Right lung (tissue), 5 donors: Measurements from ENCODE around the gene CPED1. TPM values are rescaled to one million over a fixed set of nuclear protein-coding genes. Genes with fewer than 3 reads are reported as not detected.
"Not testable (repeated sequence)": the region's sequence is repeated elsewhere in the genome, so short reads cannot be mapped to it uniquely, and the experiment has no call there.

Experiments
- DNase-seq, 2 donors: peaks; one replicate each; pipeline ENCODE4 v3.0.0-alpha.2; 2013
- polyA plus RNA-seq, 5 donors: library from polyadenylated mRNA; unstranded; fragments of 120-200 nt; gene quantifications; one replicate each; pipeline versions ENCODE4 v1.2.1 to v1.2.3, GENCODE V29; 2013; ENCODE audit warnings: inconsistent platforms in 1 of 5, low replicate concordance in 1 of 5; ENCODE audit not compliant: insufficient read length in 5 of 5, insufficient read depth in 1 of 5

CPED1 gene
- polyA plus RNA-seq, 5 donors: 11.1 to 34.2 (median 25.8) TPM

DNA sequence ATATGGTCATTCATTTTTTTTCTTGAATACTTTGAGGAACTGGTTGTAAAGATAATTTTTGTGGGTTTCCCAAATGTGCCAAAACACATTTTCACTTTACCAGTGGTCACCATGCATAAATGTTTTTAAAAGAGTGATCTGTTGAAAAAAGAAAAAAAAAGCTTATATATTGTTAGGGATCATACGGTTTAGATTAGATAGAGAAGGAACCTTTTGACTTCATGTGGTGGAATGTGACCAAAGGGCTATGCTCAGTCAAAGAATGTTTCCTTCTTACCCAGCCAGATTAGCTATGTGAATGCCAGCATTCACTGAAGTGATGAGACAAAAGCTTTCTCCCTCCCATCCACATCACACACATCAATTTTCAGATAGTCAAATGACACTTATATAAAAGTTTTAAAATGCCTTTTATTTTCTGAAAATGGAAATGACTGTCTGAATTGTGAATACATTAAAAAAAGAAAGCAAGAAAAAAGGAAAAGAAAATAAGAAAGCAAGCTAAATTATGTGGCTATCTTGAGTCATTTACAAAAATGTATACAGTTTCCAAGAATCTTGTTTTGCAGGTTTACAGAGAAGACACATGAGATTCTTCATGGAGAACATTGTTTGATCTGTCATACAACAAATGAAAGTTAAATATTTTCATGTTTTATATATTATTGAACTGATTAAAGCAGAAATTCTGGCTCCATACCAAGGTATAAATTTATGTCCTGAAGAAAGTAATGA is 8.6 kb upstream of the CPED1 start:
- no peak for DNase-seq

DNA sequence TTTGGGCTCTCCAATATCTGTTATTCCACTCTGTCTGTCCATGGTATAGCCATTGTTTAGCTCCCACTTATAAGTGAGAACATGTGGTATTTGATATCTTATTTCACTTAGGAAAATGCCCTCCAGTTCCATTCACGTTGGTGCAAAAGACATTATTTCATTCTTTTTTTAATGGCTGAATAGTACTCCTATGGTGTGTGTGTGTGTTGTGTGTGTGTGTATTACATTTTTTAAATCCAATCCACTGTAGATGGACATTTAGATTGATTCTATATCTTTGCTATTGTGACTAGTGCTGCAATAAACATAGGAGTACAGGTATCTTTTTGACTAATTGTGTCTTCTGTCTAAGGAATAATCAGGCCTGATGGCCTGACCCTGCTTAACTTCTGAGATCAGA is 7.4 kb upstream of the CPED1 start:
- DNase-seq: no peak

DNA sequence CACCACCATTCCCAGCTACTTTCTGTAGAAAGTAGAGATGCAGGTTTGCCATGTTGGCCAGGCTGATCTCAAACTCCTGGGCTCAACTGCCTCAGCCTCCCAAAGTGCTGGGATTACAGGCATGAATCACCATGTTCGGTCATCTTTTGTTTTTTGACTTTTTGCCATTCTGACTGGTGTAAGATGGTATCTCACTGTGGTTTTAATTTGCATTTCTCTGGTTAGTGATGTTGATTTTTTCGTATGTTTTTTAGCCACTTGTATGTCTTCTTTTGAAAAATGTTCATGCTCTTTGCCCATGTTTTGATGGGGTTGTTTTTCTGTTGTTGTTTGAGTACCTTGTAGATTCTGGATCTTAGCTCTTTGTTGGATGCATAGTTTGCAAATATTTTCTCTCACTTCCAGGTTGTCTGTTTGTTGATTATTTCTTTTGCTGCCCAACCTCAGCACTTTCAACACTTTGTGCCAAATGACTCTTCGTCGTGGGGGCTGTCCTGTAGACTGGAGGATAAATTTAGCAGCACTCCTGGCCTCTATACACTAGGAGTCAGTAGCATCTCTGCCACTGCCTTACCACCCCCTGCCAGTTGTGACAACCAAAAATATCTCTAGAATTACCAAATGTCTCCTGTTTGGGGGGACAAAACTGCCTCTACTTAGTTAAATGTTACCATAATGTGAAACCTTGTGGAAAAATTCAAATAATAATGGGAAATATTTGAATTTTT is 6.5 kb upstream of the CPED1 start:
- DNase-seq: no peak

DNA sequence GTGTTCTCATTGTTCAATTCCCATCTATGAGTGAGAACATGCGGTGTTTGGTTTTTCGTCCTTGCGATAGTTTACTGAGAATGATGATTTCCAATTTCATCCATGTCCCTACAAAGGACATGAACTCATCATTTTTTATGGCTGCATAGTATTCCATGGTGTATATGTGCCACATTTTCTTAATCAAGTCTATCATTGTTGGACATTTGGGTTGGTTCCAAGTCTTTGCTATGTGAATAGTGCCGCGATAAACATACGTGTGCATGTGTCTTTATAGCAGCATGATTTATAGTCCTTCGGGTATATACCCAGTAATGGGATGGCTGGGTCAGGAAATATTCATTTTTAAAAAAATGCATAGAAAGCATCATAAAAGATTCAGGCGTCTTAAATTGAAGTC is 4.9 kb upstream of the CPED1 start:
- DNase-seq: not testable (repeated sequence)

DNA sequence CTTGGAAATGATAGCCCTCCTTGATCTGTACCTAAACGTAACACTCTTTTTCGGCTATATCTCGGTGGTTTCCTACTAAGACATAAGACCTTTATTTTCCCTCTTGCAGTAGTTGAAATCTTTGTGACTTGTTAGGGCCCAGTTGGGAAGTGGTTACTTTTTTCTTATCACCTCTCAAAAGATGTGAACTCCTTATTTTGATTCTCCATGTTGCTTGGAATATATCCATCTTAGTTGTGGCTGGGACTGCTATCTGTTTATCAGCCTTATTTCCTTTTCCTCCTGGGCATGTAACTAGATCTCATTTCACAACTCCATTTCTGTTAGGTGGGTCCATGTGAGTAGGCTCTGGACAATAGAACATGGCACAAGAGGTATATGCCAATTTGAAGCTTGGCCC is 4.1 kb upstream of the CPED1 start:
- DNase-seq: no peak

DNA sequence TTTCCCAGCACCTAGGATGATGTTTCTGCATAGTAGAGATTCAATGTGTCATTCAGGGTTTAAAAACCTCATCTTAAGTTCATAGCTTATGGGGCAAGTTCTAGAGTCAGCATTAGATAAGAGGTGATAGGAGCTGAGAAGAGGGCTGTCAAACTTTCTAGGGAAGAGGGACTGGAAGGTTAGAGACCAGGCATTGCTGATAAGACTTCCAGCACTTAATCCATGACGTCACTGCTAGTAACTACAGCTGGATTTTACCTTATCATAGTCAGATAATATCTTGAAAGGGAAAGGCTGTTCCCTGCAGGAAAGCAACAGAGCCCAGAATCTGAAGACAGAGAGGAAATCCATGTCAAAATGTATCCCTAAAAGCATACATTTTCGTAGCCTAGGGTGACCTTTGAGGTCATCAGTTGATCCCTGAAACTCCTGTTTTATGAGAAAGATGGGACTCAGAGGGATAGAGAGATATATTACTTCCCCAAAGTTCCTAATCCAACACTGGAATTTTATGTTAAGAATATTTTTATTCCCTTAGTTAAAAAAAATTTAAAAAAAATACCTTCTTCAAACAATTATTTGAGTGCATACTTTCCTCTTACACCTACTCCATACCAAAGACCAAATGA is 3.3 kb upstream of the CPED1 start:
- no peak for DNase-seq

DNA sequence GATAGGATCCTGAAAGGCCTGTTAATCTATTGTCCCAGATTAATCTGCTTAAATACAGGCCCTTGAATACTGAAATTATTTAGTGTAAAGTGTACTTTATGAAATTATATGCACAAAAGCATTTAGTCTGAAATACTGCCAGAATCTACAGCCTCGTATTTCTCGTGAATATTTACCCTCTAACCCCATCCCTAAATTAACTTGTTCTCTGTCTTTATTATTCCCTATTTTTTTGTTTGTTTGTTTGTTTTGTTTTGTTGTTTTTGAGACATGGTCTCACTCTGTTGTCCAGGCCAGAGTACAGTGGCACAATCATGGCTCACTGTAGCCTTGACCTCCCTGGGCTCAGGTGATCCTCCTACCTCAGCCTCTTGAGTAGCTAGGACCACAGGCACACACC is 2.7 kb upstream of the CPED1 start:
- no peak for DNase-seq

DNA sequence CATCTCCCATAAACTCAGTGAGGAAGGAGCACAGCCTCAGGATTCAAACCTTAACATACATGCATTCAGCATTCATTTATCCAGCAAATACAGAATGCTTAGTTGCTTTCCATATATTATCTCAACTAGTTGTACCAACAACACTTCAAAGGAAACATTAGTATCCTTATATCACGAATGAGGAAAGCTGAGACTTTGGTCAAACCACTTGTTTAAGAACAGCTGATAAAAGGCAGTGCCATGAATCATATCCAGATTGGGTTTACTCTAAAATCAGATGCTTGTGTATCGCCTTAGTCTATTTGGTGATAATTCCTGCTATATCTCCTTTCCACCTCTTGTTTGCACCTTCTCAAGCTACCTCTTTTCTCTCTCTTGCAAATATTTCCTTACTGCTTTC is 1.9 kb upstream of the CPED1 start:
- DNase-seq: no peak

DNA sequence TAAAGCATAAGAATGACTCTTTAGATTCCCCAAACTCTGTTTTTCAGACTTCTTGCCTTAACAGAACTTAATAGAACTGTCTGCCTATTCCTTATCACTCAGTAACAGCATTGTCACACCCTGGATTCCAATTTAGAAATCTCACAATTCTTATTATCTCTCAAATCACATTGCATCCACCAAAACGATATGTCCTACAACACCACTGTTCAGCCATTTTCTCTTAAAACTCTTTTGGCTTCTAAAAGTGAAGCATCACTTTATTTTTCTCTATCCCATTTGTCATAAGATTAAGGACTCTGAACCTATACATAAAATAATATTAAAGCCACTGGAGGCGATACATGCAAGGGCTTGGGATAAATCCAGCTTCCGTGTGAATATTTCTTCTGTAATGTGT is 1.2 kb upstream of the CPED1 start:
- DNase-seq: no peak

DNA sequence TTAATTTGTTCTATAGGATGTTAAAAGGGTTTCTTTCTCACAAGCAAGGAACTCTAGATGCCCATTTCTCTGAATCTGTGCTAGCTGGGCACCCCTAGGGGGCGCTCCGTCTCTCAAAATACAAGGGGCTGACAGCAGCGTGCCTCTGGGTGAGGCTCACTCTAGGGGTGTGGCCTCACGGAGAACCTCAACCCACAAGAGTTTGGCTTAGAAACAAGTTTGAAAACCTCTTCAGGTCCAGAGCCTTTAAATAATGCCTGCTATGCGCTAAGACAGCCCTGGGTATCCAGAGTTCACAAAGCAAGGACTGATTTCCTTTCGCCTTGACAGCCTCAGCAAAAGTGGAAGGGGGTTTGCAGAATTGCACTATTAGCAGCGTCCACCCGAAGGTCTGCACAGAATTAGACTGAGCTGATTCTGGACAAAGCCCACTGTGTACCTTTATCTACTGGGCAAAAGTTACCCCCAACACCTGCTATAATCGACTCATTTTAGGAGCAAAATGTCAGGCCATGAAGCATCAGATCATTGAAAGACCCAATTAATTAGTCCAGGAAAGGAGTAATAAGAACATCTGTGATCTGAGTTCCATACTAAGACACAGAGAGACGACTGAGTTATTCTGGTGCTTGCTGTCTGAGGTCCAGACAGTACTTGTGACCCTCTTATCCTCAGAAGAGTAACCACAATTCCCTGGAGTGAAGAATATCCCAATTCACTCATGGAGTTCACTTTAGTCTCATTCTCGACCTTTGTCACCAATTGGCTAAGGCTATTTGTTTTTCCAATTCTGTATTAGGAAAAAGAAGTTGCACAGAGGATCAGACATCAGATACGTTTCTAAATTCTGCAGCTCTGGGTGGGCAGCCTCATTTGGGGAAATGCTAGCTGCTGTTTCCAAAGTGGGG is 574 bp upstream of the CPED1 start:
- peak; percentile 88 to 91 for DNase-seq

DNA sequence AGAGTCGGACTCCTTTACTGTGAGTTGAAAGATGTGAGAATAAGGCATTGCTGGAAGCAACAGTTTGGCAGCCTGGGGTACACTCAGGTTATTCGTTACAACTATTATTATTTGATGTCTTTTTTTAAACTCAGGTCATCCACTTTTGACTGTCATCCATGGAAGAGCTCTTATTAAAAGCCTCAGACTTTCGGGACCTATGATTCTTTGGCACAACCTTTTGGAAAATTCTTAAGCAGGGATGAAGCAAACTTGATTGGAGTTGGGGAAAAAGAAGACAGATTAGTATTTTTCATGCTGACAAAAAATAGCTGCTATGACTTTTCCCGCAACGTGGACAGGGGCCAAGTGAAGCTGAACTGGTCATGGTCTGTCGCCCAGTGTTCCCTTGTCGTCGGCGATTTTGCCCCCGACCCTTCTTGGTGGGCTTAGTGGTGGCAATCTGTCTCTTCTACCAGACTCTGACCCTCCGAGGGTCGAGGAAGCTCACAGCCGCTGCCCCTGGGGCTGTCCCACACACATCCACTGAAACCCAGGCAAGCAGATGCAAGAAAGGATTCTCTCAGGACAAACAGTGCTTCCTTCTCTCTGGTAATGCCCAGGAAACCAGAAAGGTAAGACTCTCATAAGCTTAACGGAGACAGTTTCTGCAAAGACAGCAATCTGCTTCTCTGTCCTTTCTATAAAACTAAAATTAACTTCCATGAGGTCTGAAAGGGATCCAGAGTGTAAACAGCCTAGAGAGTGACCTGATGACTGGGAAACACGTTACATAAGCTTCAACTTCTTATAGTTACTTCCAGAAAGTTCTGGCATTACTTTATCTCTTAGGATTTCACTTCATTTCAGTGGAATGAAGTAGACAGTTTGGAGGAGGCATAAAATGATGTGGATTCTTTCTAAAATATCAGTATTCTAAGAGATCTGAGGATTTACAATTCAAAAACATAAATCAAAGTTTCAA is 1.0 kb downstream of the CPED1 start:
- no peak for DNase-seq

DNA sequence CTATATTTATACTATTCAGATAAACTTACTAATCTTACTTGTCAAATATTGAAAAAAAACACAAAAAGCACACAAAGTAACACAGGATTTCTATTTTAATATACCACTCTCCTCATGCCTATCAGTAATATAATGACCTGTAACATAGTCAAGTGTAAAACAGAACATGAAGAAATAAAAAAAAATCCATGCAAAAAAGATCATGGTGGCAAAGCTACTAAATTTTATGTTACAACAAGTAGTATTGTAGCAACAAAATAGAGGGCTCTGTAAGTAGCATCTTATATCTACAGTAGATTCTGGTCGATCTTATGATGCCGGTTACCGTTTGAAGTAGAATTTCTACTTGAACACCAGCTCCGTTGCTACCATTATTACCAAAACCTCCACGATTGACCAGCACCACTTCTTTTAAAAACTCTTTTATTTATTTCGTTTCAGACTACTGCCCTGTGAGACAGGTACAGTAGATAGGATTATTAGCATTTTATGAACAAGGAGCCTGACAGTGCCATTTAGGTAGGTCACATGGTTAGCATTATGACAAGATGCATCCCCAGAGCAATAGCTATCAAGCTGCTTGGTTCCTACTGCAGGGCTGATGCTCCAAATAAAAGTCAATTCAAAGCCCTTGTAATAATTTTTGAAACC is 2.1 kb downstream of the CPED1 start:
- DNase-seq: no peak

DNA sequence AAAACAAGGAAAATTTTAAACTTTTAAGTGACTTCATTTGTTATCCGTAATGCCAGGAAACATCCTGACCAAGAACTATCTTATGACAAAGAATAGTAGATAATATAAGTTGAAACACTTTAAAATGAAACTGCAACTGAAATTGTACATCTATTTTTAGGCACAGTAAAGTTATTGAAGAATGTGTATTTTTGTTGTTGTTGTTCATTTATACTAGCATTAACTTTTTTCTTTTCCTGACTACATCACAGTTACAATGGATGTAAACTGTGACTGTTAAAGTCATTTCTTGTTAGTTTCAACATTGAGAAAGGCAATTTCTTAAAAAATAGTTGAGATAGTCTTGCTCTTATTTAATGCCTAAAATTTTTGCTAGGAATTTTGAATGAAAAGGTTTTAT is 2.6 kb downstream of the CPED1 start:
- DNase-seq: no peak

DNA sequence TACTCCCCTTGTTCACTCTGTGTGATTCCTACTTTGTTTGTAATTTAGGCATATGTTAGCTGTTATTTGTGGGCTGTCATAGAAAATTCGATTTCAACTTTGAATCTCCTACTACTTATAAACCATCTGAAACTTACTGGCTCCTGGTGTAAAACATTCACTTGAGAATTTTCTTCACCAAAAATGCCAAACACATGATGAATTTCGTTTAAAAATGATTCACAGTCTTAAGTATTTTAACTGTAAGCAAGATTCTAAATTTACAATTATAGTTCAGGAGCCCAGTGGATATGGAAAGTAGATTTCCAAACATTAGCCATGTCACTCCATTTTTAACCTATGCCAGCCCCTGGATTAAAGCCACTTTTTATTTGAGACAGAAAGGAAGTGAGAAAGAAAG is 3.1 kb downstream of the CPED1 start:
- DNase-seq: no peak

DNA sequence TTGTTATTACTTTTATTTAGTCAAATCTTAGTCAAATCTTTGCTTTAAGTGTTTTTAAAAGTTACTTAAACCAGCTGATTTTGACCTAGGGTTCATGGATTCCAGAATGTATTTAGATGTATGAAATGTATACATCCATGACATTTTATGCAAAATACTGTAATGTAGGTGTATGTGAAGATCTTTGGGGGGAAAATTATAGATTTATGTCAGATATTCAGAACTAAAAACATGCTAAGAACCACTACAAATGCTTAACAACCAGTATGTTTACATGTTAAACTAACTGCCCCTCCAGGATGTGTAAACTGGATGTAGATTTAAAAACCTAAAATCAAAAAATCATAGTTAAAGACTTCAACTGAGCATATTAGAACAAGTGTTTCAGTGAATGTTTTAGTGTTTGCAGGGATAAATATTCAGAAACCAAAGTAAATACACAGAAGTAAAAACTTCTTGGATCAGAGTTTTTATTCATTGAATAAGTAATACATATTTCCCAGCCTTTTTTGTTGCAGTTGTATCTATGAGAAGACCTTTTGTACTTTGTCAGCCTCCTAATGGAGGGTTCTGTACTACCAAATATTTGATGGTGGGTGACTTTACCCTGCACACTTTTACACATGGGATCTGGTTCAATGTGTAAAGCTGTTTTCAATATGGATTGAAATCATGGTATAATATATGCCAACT is 3.9 kb downstream of the CPED1 start:
- no peak for DNase-seq

DNA sequence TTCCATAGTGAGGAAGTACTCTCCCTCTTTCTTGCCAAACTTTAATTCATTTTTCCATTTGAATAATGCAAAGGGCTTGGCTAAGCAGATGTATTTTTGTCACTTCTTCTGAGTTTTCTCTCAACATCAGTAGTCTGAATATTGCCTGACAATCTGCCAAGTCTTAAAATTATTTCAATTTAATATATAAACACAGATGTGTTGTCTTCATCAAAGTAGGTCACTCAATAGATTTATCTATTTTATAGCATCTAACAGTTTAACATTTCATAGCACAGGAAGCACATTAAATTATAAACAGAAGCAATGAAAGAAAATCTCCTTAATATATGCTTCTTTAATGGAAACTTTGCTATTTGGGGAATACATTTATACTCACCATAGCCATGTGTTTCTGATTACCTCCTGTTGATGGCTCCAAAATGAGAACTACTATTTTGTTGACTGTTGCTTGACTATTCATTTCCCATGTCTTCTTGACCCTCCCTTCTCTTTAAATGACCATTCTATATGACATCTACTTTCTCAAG is 4.5 kb downstream of the CPED1 start:
- DNase-seq: no peak

DNA sequence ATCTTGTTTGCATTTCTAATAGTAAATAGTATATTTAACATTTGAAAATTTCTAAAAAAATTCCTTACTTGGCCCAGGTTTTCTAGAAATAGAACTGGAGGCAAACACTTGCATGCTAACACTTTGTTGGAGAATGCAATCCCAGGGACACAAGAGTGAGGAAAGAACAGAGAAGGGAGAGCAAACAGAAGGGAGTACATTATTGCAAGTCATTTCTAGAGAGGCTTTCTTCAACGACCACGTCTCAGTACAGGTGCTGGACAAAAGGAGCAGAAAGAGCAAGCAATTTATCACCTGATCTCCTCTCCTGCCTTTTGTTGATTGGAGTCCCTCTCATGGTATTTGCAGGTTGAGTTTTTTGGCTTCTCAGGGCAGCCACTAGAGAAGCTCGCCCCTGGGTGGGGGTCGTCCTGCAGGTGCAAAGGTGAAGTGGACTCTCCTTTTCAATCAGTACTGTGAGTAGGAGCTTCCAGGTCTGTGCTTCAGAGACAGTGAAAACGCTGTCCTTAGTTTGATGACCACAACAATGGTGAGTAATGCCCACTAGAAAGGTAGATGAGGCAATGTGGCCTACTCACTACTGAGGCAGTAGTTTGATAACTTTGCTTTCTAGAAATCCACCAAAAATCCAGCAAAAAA is 5.2 kb downstream of the CPED1 start:
- no peak for DNase-seq

DNA sequence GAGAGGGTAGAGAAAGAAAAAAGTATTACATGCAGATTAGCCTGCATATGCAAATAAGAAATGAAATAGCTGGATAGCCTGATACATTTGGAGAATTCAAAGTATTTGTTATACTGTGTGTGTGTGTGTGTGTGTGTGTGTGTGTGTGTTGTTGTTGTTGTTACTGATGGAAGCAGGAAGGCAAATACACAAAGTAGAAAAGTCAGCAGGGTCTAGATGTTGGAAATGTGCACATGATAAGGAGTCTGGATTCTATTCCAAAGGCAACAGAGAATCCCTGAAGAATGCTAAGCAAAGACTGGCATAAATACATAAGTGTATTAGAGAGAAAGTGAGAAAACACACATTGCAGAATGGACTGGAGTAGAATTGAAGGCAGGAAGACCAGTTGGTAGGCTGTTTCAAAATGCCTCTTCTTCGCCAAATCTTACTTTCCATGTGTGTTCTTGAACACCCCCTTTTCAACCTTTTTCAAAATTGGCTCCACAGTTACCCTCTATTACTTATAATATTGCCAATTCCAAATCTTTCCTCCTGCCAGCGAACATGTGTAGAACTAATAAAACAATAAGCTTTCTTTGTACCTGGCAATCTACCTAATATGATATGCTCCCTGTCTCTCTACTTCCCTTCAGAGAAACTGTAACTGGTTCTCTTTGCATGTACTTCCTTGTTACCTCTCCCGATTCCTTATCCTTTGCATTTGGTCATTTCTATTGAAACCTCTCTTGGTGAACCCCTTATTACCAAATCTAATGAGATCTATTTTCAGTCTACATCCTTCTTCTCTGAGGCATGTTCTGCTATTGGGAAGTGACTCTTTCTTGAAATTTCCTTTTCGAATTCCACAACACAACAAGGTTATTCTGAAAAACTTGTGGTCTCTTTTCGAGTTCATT is 6.2 kb downstream of the CPED1 start:
- no peak for DNase-seq
